Measurements from ENCODE around the gene KLHL3. TPM values are rescaled to one million over a fixed set of nuclear protein-coding genes. Genes with fewer than 3 reads are reported as not detected.

Gene KLHL3
- total and polyA plus RNA-seq, 5 experiments from 2014 or later: 2.7 to 37.2 (median 8.1) TPM

DNA sequence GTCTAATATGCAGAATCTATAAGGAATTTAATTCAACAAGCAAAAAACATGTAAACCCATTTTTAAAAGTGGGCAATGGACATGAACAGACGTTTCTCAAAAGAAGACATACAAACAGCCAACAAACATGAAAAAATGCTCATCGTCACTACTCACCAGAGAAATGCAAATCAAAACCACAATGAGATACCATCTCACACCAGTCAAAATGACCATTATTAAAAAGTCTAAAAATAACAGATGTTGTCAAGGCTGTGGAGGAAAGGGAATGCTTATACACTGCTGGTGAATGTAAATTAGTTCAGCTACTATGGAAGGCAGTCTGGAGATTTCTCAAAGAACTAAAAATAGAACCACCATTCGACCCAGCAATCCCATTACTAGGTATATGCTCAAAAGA, 3.1 kb upstream of the KLHL3 start:
- DNase-seq (no peak), ATAC-seq (no peak)
- Mint-ChIP-seq H3K4me3 (no peak overlapping the region), H3K9me3 (peaks cover 0 to 3% (median 0%) of the 10 kb centered on the region in 9 donors), H3K27ac (peak overlapping the region in 1 of 10 donors; percentile 53), H3K4me1 (peaks cover 0 to 30% (median 19%) of the 10 kb centered on the region in 4 donors), H3K27me3 (no peaks in the 10 kb centered on the region), H3K36me3 (no peaks in the 10 kb centered on the region)
- POLR2A ChIA-PET: interaction anchor here (1.4 to 11.0 kb wide), 3 partner anchors 14 to 78 kb away, joined by 3 to 112 read pairs (median 88); partner anchors contain the start of gene HNRNPA0

DNA sequence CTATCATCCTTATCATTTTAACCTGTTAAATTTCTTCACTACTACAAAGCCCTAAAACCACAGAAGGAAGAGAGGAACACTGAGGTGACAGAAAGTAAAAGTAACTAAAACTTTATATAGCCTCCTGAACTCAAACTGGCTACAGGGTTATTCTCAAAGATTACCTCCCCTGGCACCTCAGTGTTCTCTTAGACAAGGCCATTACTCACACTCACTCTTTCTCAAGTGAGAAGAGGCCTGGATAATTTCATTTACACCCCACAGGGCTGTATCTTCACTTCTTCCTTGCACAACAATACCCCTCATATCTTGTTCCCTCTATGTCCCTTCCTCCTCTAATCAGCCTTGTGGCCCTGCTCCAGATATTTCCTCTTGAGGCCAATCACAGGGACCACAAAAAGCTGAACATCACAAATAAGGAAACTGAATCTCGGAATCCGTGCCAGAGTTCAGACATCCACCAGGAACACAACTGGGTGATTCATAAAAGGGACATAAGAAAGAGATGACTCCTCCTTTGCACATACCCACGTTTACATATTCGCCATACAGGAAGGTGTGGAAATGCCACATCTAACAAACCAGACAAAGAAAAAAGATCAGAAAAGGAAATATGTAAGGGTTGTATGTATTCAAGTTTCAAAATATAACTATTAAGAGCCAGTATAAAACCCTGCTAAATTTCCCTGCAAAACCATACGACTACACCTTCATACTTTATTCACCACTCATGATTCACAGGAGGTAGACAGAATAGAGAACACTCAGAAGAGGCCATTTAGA, 1.7 kb upstream of the KLHL3 start:
- H3K4me1 Mint-ChIP-seq: peaks cover 0 to 26% (median 19%) of the 10 kb centered on the region in 4 donors
- peaks cover 0 to 3% (median 0%) of the 10 kb centered on the region in 9 donors for H3K9me3 Mint-ChIP-seq
- H3K4me3 Mint-ChIP-seq: no peak overlapping the region
- POLR2A ChIA-PET: interaction anchor here (0.8 to 11.0 kb wide), 6 partner anchors 16 to 77 kb away, joined by 3 to 112 read pairs (median 24); partner anchors contain the start of gene HNRNPA0
- H3K27me3 Mint-ChIP-seq: no peaks in the 10 kb centered on the region
- DNase-seq (peak in 7 of 10 donors; percentile 20 to 81 (median 41)), ATAC-seq (peak; percentile 72 to 80)
- peaks cover 0 to 2% (median 2%) of the 10 kb centered on the region in 3 donors for H3K36me3 Mint-ChIP-seq
- H3K27ac Mint-ChIP-seq: no peak overlapping the region

DNA sequence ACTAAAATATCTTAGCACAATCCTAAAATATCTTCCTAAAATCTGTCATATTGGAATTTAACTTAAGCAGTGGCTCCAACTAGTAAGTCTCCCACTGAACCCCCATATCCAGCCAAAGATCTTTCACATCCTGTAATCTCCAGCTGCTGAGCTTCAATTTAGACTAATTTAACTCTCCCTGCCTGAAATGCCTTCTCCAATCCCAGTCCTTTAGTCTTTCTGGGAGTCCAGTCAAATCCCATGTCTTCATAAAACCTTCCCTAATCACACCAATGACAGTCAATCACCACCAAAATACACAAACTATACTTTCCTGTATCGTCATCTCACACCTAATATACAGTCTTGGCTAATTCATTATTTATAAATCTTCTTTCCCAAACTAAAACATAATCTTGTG, 607 bp upstream of the KLHL3 start:
- peaks cover 0 to 29% (median 20%) of the 10 kb centered on the region in 4 donors for H3K4me1 Mint-ChIP-seq
- POLR2A ChIA-PET: interaction anchor here (0.8 to 11.0 kb wide), 6 partner anchors 11 to 75 kb away, joined by 3 to 112 read pairs (median 24); partner anchors contain the start of gene HNRNPA0
- ATAC-seq (no peak), DNase-seq (no peak)
- H3K4me3 Mint-ChIP-seq: no peak overlapping the region
- no peak overlapping the region for H3K27ac Mint-ChIP-seq
- peaks cover 0 to 7% (median 2%) of the 10 kb centered on the region in 3 donors for H3K36me3 Mint-ChIP-seq
- peaks cover 0 to 3% (median 0%) of the 10 kb centered on the region in 9 donors for H3K9me3 Mint-ChIP-seq
- no peaks in the 10 kb centered on the region for H3K27me3 Mint-ChIP-seq

DNA sequence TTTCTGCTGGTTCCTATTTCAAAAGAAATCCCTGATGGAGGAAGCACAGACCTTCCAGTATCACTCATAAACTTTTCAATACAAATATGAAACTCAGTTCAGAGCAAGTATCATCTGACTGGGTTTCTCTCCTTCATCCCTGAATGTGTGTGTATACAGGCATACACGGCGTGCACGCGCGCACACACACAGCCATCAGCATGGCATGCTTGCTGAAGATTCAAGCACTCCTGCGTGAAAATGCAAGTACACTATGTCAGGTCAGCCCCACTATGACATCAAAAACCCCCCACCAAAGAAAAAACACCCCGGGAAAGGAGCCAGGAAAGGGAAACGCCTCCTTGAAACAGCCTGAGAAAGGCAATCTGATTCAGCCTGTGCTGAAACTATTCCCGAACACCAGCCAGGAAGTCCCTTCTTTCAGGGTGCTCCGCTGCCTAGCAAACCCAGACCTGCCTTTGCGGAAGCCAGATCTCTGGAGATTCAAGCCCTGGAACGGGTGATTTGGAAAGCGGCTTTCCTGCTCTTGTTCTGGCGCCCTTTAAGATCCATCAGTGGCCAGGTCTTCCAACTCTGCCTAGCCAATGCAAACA, 831 bp downstream of the KLHL3 start:
- Mint-ChIP-seq H3K36me3 (peaks cover 0 to 19% (median 9%) of the 10 kb centered on the region in 3 donors), H3K27me3 (no peaks in the 10 kb centered on the region), H3K4me1 (peaks cover 5 to 33% (median 26%) of the 10 kb centered on the region in 4 donors), H3K4me3 (no peak overlapping the region), H3K27ac (no peak overlapping the region), H3K9me3 (peaks cover 0 to 3% (median 0%) of the 10 kb centered on the region in 9 donors)
- peak; percentile 18 to 35 for ATAC-seq
- DNase-seq: peak in 3 of 10 donors; percentile 18 to 38 (median 36)
- POLR2A ChIA-PET: interaction anchor here (3.2 to 11.0 kb wide), 4 partner anchors 18 to 74 kb away, joined by 21 to 112 read pairs (median 58); partner anchors contain the start of gene HNRNPA0

DNA sequence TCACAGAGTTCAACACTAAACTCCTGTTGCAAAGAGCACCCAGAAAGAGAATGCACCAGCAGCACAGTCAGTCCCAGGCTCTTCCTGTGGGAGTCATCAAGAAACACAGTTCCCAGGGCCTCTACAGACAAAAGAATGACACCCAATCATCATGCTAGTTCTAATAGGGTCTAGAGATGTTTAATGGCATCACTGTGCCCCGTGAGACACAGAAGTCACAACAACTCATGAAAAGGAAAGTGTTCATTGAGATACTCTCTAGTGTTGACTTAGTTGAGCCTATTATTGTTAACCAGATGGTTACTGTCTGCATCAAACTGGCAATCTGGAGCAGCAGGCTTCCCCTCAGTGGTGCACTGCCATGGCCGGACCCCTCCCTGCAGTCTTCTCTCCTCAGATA, 1.6 kb downstream of the KLHL3 start:
- Mint-ChIP-seq H3K27me3 (no peaks in the 10 kb centered on the region), H3K27ac (peak overlapping the region in 1 of 10 donors; percentile 70), H3K4me1 (peaks cover 8 to 32% (median 19%) of the 10 kb centered on the region in 4 donors), H3K4me3 (no peak overlapping the region), H3K36me3 (peaks cover 0 to 19% (median 9%) of the 10 kb centered on the region in 3 donors), H3K9me3 (peaks cover 0 to 3% (median 0%) of the 10 kb centered on the region in 9 donors)
- POLR2A ChIA-PET: interaction anchor here (3.2 to 11.0 kb wide), 4 partner anchors 19 to 73 kb away, joined by 21 to 112 read pairs (median 58); partner anchors contain the start of gene HNRNPA0
- DNase-seq: peak in 1 of 10 donors; percentile 3
- ATAC-seq: no peak

DNA sequence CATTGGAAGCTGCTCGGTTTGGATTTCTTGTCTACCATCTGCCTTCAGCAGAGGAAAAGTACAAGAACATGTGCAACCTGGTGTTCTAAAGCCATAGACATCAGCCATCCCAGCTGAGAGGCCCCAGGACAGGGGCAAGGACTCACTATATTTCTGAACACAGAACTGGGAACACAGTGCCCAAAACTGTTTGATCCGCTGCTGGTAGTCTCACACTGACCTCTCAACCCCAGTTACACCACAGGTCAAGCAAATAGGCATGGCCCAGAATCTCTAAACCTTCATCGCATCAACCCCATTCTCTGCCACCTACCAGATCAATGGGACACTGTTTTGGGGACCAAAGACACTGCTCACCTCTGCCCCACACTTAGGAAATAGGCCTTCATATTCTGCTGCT, 2.0 kb downstream of the KLHL3 start:
- H3K36me3 Mint-ChIP-seq: peaks cover 0 to 19% (median 9%) of the 10 kb centered on the region in 3 donors
- H3K27me3 Mint-ChIP-seq: no peaks in the 10 kb centered on the region
- peak overlapping the region in 3 of 10 donors; percentile 17 to 75 (median 70) for H3K27ac Mint-ChIP-seq
- POLR2A ChIA-PET: interaction anchor here (3.2 to 11.0 kb wide), 4 partner anchors 19 to 72 kb away, joined by 21 to 112 read pairs (median 58); partner anchors contain the start of gene HNRNPA0
- peaks cover 8 to 33% (median 15%) of the 10 kb centered on the region in 4 donors for H3K4me1 Mint-ChIP-seq
- H3K4me3 Mint-ChIP-seq: no peak overlapping the region
- H3K9me3 Mint-ChIP-seq: peaks cover 0 to 3% (median 0%) of the 10 kb centered on the region in 9 donors
- no peak for ATAC-seq
- no peak for DNase-seq

DNA sequence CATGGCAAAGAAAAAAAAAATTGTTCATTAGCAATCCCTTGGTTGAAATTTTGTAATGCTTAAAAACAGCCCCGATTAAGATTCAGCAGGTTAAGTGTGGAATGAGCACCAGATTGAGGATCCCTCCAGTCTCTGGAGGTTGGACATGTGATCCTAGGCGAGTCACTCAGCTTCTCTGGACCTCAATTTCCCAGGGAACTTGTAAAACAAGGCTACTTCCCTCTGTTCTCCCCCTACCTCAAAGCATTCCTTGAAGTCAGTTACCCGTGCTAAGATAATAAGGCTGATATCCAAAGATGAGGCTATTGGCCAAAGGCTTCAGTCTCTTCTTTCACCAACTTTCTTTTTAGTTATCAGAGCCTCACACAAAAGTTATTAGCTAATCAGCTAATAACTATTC, 2.9 kb downstream of the KLHL3 start:
- no peaks in the 10 kb centered on the region for H3K27me3 Mint-ChIP-seq
- ATAC-seq: no peak
- peak overlapping the region in 3 of 10 donors; percentile 17 to 67 (median 48) for H3K27ac Mint-ChIP-seq
- peaks cover 8 to 32% (median 11%) of the 10 kb centered on the region in 4 donors for H3K4me1 Mint-ChIP-seq
- peak overlapping the region in 1 of 10 donors; percentile 38 for H3K4me3 Mint-ChIP-seq
- peaks cover 0 to 3% (median 0%) of the 10 kb centered on the region in 9 donors for H3K9me3 Mint-ChIP-seq
- POLR2A ChIA-PET: interaction anchor here (6.7 to 11.0 kb wide), 2 partner anchors 20 to 37 kb away, joined by 88 to 112 read pairs; partner anchors contain the start of gene HNRNPA0
- peaks cover 0 to 19% (median 9%) of the 10 kb centered on the region in 3 donors for H3K36me3 Mint-ChIP-seq
- DNase-seq: no peak

DNA sequence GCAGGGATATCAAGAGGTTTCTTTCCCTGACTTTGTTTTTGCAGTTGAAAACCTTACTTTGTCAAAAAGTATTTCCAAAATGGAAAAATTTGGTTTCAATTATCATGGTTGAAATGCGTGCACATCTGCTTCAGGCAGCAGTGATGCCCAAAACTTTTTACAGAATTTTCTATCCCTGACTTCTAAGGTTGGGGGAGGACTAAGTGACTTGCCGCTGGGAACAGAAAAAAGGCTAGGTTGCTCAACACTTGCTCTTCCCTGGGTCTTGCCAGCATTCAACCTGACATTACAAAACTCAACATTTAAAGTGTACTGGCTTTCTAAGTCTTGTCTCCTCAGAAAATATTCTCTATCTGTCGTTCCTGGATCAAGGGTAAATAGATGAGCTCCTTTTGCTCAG, 4.7 kb downstream of the KLHL3 start:
- H3K27ac Mint-ChIP-seq: peak overlapping the region in 2 of 10 donors; percentile 10 to 13

DNA sequence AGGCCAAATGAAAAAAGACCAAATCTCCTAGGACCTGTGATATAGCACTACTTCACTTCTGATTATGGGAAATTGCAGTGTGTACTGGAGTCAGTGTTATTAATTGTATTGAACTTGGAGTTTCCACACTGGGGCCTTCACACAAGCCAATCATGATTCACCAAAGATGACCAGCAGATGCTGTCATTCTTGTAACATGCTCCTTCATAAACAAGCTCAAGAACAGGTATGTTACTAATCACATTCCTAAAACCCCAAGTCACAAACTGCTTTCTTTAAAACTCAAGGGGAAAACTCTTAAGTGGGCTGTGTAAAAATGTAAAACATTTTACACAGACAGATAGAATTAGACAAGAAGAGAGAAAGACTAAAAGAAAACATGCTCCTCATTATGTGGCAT, 5.6 kb downstream of the KLHL3 start:
- Mint-ChIP-seq H3K36me3 (peaks cover 0 to 19% (median 9%) of the 10 kb centered on the region in 3 donors), H3K27me3 (no peaks in the 10 kb centered on the region), H3K4me1 (peaks cover 8 to 27% (median 11%) of the 10 kb centered on the region in 4 donors), H3K4me3 (no peak overlapping the region), H3K27ac (peak overlapping the region in 1 of 10 donors; percentile 58), H3K9me3 (no peaks in the 10 kb centered on the region)
- POLR2A ChIA-PET: interaction anchor here (0.7 to 2.1 kb wide), 3 partner anchors 23 to 25 kb away, joined by 3 to 5 read pairs (median 3); partner anchors contain the start of gene HNRNPA0
- ATAC-seq (no peak), DNase-seq (no peak)

More for the DNA sequence above, 4.7 kb downstream of the KLHL3 start:
- peak overlapping the region in 2 of 10 donors; percentile 5 to 40 for H3K4me3 Mint-ChIP-seq
- DNase-seq (no peak), ATAC-seq (no peak)
- H3K9me3 Mint-ChIP-seq: no peaks in the 10 kb centered on the region
- no peaks in the 10 kb centered on the region for H3K27me3 Mint-ChIP-seq
- peaks cover 0 to 19% (median 9%) of the 10 kb centered on the region in 3 donors for H3K36me3 Mint-ChIP-seq
- POLR2A ChIA-PET: interaction anchor here (1.2 to 2.1 kb wide), 2 partner anchors 22 to 24 kb away, joined by 3 to 5 read pairs; partner anchors contain the start of gene HNRNPA0
- H3K4me1 Mint-ChIP-seq: peaks cover 8 to 27% (median 11%) of the 10 kb centered on the region in 4 donors

DNA sequence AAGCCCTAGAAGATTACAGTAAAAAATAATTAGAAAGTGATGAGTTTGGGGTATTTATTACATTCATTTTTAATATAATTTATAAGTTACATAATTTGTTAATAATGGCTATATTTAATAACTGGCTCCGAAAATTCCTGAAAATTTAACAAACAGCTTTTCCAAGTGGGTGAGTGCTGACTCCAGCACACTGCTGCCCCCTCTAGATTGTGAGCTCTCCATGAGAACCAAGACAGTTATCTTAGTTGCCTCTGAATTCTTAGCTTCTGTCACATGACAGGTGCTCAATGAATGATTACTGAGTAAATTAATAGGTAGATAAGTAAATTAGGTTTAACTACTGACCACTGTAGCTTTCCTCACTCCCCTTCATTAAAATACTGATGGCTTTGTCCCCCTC, 7.8 kb downstream of the KLHL3 start:
- H3K27me3 Mint-ChIP-seq: no peaks in the 10 kb centered on the region
- DNase-seq (no peak), ATAC-seq (no peak)
- peaks cover 8 to 14% (median 11%) of the 10 kb centered on the region in 4 donors for H3K4me1 Mint-ChIP-seq
- H3K27ac Mint-ChIP-seq: no peak overlapping the region
- POLR2A ChIA-PET: interaction anchor here (2.0 kb wide), 1 partner anchor 32 kb away, joined by 7 read pairs; no protein-coding TSS in a partner anchor
- H3K36me3 Mint-ChIP-seq: peaks cover 0 to 19% (median 9%) of the 10 kb centered on the region in 3 donors
- H3K9me3 Mint-ChIP-seq: no peaks in the 10 kb centered on the region
- no peak overlapping the region for H3K4me3 Mint-ChIP-seq

DNA sequence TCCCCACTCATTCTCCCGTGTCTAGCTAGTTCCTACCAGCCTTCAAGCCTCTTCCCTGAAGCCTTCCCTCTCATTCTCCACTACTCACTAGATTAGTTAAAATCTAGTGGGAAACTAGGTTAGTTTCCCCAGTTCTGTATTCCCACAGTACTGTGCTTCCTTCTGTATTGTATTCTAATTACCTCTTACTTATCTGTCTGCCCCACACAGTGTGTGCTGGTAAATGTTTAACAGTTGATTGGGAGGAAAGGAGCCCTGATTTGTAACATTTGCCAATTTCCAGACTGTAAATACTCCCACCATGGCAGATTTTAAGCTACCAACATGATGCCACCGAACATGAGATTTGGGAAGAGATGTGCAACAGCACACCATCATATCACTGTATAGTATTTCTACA, 8.3 kb downstream of the KLHL3 start:
- POLR2A ChIA-PET: interaction anchor here (2.0 kb wide), 1 partner anchor 32 kb away, joined by 7 read pairs; no protein-coding TSS in a partner anchor
- peaks cover 0 to 17% (median 7%) of the 10 kb centered on the region in 3 donors for H3K36me3 Mint-ChIP-seq
- no peak for ATAC-seq

DNA sequence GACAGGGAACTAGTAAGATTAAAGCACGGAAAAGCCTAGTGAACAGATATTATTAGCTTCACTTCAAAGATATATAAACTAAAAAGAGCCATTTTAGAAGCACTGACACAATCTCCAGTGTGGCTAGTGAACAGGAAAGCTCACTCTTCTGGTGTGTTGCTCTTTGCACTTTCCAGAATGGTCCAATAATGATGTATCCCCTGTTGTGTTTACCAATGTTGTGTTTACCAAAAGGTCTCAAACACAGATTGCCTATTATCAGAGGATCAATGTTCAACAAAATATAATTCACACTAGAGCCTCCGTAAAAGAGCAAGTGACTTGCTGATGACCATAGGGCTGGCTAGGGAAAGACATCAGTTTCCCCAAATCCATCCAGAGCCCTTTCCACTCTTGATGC, 11.6 kb downstream of the KLHL3 start:
- POLR2A ChIA-PET: interaction anchor here (1.2 kb wide), 1 partner anchor 8 kb away, joined by 4 read pairs; no protein-coding TSS in a partner anchor
- no peaks in the 10 kb centered on the region for H3K27me3 Mint-ChIP-seq
- H3K4me3 Mint-ChIP-seq: no peak overlapping the region

More for the DNA sequence above, 8.3 kb downstream of the KLHL3 start:
- Mint-ChIP-seq H3K9me3 (no peaks in the 10 kb centered on the region), H3K27ac (no peak overlapping the region), H3K4me1 (peaks cover 8 to 14% (median 10%) of the 10 kb centered on the region in 4 donors), H3K4me3 (no peak overlapping the region), H3K27me3 (no peaks in the 10 kb centered on the region)
- no peak for DNase-seq

More for the DNA sequence above, 11.6 kb downstream of the KLHL3 start:
- ATAC-seq (no peak), DNase-seq (no peak)
- H3K36me3 Mint-ChIP-seq: peaks cover 0 to 18% (median 2%) of the 10 kb centered on the region in 3 donors
- no peak overlapping the region for H3K27ac Mint-ChIP-seq
- peaks cover 0 to 15% (median 12%) of the 10 kb centered on the region in 4 donors for H3K4me1 Mint-ChIP-seq
- H3K9me3 Mint-ChIP-seq: no peaks in the 10 kb centered on the region

Measured in naive thymus-derived CD8-positive, alpha-beta T cell (primary cell).